ENCODE results near the gene JAKMIP2. TPM values are rescaled to one million over a fixed set of nuclear protein-coding genes. Genes with fewer than 3 reads are reported as not detected.

Gene JAKMIP2
- total RNA-seq, 4 donors from 2014 or later = 0.28 to 2.0 (median 0.73) TPM

DNA sequence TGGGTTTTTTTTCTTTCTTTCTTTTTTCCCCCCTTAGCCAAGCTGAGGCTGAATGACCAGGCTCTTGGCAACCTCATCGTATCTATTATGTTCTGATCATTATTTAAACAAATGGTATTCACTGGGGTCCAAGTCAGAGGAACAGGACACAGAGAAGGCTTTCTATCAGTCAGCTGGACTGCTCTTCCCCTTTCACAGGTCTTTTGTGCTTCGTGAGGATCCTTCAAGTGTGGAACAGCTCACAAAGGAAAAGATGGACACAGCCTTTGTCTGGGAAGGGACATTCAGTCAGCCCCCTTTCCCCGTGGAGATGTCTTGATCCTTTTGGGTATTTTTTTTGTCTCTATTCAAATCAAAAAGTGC lies 218.4 kb downstream of the JAKMIP2 start:
- TF ChIP-seq, protein P1, sequence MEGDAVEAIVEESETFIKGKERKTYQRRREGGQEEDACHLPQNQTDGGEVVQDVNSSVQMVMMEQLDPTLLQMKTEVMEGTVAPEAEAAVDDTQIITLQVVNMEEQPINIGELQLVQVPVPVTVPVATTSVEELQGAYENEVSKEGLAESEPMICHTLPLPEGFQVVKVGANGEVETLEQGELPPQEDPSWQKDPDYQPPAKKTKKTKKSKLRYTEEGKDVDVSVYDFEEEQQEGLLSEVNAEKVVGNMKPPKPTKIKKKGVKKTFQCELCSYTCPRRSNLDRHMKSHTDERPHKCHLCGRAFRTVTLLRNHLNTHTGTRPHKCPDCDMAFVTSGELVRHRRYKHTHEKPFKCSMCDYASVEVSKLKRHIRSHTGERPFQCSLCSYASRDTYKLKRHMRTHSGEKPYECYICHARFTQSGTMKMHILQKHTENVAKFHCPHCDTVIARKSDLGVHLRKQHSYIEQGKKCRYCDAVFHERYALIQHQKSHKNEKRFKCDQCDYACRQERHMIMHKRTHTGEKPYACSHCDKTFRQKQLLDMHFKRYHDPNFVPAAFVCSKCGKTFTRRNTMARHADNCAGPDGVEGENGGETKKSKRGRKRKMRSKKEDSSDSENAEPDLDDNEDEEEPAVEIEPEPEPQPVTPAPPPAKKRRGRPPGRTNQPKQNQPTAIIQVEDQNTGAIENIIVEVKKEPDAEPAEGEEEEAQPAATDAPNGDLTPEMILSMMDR (IDR thresholded peaks at IDR 0.05) = no peak
- DNase-seq (ENCODE audit: low spot score) (no peak), ATAC-seq (ENCODE audit: low FRiP score) (no peak)

DNA sequence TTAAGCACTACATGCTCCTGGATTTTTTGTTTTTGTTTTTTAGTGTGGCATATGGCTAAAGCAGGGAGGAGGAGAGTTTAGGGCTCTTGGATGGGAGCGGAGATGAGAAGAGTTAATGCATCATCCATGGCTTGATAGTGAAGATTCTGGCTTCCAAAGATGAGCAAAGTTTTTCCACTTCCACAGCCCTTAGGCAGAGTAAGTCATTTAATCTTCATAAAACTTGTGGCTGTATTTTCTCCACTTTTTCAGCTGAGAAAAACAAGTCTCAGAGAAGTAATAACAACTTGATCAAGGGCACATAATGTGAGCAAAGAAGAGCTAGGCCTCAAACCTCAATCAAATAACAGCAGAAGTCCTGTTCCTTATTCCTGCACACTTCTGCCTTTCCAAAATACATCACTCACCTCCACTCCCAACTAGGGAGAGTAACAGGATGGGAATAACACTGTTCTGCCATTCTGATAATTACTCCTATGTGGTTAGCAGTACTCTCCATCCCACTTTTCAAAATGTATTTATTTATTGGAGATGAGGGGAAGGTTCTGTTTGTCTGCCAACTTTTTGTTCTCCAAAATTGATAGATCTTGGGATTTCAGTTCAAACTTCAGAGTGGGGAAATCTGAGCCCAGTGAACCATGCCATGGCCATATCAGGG lies 218.9 kb downstream of the JAKMIP2 start:
- TF ChIP-seq, protein P1 (IDR thresholded peaks at IDR 0.05) = no peak
- no peak for ATAC-seq (ENCODE audit: low FRiP score)
- no peak for DNase-seq (ENCODE audit: low spot score)

DNA sequence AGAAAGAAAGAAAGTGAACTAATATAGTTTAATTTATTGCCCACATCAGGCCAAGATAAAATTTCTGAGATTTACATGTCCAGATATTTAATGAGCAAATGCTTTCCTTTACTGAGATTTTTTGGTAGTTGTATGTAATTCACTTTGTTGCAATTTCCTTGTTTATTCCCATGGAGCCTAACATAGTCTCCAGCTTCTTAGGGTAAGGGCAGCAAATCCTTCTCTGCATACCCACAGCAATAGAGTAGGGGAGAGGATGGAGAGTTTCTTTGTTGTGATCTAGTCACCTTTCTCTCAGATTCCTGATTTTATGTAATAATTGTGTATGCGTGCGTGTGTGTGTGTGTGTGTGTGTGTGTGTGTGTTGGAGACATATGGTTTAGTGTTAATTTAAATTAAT lies 221.1 kb downstream of the JAKMIP2 start:
- ATAC-seq (ENCODE audit: low FRiP score) (no peak), DNase-seq (ENCODE audit: low spot score) (no peak)
- TF ChIP-seq, protein P1 (IDR thresholded peaks at IDR 0.05) = no peak

- ATAC-seq (ENCODE audit: low FRiP score) (no peak), DNase-seq (ENCODE audit: low spot score) (no peak)
- TF ChIP-seq, protein P1 (IDR thresholded peaks at IDR 0.05) = no peak
These were observed 221.7 kb downstream of the JAKMIP2 start for GRCh38 chr5:147560718-147561331.

- DNase-seq (ENCODE audit: low spot score) (no peak), ATAC-seq (ENCODE audit: low FRiP score) (no peak)
- TF ChIP-seq, protein P1 (IDR thresholded peaks at IDR 0.05) = no peak
These were observed 222.8 kb downstream of the JAKMIP2 start for GRCh38 chr5:147559749-147560148.

DNA sequence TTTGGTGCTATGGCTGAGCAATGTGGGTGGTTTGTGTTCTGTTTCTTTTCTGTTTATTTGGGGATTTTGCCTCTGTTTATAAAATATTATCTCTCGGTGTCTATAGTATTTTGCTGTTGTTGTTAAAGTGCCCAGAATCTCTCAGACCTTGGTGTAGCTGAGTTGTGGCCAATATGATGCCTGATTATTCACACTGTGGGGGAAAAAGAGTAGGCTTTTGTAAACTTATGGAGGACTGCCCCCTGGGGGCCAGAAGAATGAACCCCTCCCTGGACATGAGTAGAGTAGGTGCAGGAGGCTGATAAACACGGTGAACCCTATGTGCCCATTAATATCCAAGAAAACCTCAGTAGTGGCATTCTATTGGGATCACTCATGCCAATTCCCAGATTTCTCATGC lies 223.7 kb downstream of the JAKMIP2 start:
- no peak for DNase-seq (ENCODE audit: low spot score)
- ATAC-seq (ENCODE audit: low FRiP score) = peak; percentile 77
- TF ChIP-seq, protein P1 (IDR thresholded peaks at IDR 0.05) = no peak

Measured in omental fat pad (tissue), 4 donors.